Stromal cell of bone marrow (primary cell): ENCODE results near the gene FOLR2.
"Not testable (repeated sequence)": the region's sequence is repeated elsewhere in the genome, so short reads cannot be mapped to it uniquely, and the experiment has no call there.

Source experiments
- DNase-seq: peaks from one replicate; pipeline ENCODE4 v3.0.0-alpha.2; 2012; ENCODE audit warnings: low read depth

FOLR2 gene

DNA sequence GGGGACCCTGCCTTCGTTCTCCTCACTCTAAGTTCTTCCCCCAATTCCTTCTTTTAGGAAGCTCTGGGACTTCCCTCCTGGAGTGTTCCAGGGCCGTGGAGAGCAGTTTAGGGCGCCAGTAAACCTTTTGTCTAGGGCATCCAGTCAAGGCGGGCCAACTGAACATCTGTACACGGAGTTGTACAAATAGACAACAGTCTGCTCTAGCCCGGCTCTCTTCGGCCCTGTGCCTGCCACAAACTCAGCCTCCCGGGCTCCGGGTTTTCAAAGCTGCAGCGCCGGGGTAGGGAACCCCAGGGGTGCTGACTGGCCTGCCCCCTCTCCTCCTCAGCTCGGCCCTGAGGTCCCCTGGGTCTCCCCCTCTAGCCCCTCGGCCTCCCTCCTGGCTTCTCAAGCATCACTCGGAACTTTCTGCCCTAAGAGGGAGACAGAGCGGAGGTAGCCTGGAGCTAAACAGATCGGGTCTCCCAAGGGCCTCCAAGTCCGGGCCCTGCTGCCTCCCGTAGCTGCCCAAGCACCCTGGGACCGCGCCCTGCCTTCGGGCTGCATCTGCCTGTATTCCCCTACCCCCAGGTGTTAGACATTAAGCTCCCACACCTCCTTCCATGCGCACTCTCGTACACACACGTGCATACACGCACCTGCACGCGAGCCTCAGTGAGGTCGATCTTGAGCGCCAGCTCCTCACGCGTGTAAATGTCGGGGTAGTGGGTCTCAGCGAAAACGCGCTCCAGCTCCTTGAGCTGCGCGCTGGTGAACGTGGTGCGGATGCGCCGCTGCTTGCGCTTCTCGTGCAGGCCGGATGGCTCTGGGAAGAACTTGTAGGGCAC lies 24.1 kb downstream of the FOLR2 start:
- no peak for DNase-seq

DNA sequence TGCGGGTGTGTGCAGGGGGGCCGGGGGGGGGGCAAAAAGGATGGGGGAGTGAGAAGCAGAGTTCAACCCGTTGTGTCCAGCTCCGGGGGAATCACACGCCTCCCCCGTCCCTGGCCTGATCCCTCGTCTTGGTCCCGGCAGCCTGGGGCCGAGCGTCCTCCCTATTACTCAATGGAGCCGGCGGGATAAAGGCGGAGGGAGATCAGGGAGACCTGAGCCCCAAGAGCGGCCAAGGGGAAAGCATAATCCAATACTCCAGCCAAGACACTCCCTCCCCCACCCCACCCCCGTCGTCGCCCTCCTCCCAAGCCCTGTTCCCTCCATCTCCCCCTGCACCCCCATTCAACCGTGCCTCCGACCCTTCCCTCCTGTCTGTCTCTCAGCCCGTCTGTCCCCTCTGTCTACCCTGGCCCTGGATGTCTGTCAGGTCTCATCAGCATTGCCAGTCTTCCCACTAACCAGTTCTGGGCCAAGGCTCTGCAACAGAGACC lies 24.7 kb downstream of the FOLR2 start:
- DNase-seq: no peak

DNA sequence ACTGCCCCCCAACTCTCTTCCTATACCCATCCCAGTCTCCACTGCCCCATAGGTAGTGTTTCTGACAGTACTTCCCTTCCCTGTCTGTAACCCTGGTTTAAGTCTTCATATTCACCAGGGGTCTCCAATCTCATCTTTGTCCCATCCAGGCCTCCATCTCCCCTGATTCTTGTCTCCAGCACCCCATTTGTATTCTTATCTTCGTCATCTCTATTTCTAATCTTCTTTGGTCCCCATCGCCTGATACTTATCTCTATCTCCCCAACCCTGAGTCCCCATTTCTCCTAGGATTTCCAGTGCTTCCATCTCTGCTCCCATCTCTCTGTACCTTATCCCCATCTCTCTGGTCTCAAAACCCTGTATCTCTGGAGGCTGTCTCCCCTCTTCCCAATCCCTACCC lies 25.5 kb downstream of the FOLR2 start:
- DNase-seq: no peak

DNA sequence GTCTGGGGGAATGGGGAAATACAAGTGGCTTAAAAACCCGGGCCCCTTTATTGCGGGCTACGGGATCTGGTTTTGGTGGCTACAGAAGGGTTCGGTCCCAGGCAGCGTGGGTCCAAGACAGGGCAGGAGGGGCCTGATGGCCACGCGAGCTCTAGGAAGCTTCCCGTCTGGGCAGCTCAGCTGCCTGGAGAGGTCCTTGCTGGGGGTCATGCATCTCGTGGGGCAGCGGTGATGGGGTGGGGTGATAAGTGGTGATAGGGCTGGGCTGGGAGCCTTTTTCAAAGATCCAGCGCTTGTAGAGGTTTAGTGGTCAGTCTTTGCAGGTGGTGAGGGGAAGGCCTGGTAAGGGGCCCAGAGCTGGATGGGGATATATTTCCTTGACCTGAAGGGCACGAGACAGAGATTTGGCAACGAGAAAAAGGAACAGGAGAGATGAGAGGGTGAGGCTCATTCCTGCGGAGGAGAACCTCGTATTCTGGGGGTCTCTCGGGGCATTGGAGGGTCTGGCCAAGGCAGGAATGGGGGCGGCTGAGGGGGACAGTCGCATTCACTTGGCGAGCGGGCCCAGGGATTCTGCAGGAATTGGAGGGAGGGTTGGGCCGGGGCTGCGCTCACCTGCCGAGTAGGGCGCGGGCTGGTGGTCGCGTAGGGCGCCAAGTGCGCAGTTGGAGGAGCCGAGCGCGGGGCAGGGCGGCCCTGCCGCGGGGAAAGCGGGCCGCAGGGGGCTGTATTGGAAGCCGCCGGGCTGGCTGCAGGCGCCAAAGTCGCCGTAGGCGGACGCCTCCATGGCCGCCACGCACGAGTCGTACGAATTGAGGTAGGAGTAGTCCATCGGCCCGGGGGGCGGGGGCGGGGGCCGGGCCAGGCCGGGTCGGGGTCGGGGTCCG lies 26.8 kb downstream of the FOLR2 start:
- no peak for DNase-seq

GRCh38 chr11:72244060-72244360 lies 27.4 kb downstream of the FOLR2 start, which contains the start of gene PHOX2A:
Gene PHOX2A (minus strand): TSS chr11:72244176. CDS start chr11:72244004, 172 bp downstream.
- DNase-seq: no peak

- DNase-seq: no peak
These were observed 28.0 kb downstream of the FOLR2 start for GRCh38 chr11:72244361-72245262.

DNA sequence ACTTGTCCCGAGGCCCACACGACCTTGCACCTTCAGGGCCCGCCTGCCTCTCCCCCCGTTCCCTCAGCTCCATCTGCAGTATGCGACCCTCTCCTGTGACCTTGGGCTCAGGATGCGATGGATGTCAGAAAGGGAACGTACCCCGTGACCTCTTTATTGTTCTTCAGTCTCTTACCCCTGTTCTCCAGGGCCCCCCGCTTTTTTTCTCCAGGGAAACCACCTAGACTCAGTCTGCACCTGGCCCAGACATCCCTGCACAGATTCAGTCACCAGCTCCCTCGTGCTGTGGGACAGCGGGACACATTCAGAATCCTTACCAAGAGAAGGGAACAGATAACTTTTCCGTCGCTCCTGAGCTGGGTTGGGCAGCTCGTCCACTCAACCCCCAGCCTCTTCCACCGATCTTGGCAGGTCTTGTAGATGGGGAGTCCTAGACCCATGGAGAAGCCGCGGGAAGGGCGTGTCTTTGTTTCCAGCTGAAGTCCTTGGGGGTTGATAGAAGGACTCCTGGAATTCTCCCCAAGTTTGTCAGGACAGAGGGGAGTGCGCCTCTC lies 28.7 kb downstream of the FOLR2 start:
- DNase-seq: no peak

DNA sequence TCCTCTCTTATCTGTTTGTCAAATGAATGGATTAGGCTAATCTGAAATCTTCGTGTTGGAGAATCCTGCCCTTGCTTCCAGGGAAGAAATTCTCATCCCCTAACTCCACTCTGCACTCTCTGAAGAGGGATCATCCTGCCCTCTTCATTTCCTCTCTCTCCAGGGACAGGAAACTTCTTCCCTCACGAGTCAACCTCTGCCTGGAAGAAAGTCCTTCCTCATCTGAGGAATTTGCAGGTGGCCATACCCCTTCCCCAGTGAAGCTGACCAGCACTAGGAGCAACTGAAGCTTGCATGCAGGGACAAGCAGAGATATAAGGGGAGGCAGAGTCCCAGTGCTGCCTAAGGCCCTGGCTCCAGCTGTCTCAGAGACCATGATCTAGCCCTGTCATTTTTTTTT lies 31.0 kb downstream of the FOLR2 start:
- no peak for DNase-seq

DNA sequence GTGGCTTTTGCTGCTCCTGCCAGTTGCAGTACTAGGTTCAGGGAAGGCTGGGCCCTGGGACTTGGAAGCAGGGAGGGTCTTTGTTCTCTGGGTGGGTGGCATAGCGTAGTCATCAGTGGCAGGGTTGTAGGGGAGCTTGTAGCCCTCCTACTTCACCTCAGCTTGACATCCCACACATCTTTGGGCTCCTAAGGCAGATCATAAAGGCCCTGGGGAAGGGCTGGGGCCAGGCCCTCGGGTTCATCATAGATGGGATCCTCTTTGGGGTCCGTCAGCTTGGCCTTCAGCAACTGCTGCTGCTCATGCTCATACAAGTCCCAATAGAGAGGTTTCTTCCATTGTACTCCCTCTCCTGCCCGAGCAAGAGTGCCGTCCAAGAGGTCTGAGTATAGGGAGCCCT lies 33.4 kb downstream of the FOLR2 start:
- no peak for DNase-seq

DNA sequence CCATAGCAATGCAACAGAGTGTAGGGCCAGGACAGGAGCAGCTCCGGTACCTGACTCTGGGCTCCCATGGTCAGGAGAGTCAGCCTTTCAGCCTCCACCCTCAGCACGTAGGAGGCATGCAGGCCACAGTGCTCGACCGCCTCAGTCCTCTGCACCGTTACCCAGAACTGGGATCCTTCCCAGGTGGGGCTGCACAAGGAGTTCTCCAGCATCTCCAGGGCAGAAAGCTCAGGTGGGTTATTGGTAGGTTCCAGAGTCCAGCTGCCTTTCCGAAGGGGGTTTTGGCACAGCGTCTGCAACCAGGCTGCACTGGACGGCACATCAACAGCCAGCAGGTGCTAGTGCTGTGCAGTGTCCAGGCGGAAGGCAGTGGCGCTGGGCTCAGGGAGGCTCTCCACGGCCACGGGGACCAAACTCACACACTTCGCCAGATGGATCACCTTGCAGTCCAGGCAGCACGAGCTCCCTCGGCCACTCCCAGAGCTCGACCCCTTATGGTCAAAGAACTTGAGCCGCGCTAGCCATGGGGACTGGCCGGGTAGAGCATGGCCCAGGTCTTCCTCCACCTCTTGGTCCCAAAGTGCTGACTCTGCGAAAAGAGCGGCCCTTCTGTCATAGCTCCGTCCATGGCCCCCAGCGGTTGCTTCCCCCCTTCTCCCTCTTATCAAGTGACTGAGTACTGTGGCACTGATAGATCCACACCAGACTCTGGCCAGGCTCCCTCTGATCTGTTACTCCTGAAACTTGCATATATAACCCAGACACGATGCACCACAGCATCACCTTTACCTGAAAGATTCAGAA lies 34.3 kb downstream of the FOLR2 start:
- DNase-seq: no peak

- DNase-seq: no peak
These were observed 35.0 kb downstream of the FOLR2 start for GRCh38 chr11:72251614-72252013.

DNA sequence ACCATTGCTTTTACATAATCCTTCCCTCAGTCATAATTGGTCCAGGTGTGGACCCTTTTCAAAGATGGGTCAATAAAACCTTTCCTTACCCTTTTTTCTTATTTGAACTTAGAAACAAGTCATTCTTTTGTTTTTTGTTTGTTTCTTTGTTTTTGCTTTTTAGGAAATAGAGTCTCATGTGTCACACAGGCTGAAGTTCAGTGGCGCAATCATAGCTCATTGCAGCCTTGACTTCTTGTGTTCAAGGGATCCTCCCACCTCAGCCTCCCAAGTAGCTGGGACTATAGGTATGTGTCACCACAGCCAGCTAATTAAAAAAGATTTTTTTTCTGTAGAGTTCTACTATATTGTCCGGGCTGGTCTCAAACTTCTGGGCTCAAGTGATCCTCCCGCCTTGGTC lies 36.8 kb downstream of the FOLR2 start:
- DNase-seq: no peak

DNA sequence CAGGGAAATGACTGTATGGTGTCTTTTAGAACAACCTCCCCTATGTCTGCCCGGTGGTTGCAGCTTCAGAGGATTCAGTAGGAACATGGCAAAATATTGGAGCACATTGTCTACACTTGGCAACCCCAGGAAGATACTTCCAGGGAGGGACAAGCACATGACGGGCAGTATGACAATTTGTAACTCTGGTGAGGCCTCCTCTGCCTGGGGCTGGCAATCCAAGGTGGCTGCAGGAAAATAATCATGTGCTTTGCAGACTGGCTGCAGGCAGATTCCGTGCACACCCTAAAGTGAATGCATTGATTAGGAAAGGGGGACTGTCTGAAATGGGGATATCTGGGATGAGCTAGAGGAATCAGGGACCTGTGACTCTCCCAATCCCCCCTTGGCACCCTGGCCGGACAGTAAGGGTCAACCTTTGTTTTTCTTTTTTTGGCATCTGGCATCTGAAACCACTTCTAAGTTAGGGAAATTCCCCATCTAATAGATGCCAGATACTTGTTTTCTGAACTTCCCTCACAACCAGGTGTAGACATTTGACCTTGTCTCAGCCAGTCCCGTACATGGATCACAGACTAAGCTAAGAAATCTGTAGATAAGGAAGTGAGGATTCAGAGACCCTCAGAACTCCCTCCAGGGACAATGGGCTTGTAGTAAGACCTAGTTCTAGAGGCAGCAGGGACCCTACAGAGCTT lies 37.9 kb downstream of the FOLR2 start:
- DNase-seq: no peak

GRCh38 chr11:72257570-72257969 lies 41.0 kb downstream of the FOLR2 start:
- DNase-seq: no peak

DNA sequence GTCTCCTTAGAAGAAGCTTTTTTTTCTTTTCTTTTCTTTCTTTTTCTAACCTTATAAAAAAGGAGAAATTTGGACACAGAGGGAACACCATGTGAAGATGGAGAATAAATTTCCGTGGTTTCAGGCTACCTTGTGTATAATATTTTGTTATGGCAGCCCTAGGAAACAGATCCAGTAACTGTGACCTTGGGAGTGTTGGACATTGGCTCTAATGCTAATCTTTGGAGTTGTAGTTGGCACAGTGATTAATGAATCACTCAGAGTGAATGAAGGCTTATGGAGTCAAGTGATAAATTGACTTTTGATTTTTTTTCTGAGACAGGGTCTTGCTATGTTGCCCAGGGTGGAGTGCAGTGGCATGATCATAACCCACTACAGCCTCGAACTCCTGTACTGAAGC lies 42.9 kb downstream of the FOLR2 start:
- no peak for DNase-seq

DNA sequence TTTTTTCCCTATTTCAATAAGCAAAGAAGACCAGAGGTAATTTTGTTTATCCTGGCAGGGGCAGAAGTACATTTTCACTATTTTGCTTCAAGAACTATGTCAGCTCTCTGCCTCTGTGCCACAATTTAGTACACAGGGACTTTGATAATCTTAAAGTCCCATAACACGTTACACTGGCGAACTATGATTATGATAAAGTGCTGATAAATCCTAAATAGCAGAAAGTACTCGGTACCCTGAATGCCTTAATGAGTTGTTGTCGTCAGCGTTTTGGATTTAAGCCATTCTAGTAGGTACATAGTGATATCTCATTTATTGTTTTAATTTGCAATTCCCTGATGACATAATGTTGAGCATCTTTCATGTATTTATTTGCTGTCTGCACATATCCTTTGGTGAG lies 44.0 kb downstream of the FOLR2 start:
- DNase-seq: no peak

DNA sequence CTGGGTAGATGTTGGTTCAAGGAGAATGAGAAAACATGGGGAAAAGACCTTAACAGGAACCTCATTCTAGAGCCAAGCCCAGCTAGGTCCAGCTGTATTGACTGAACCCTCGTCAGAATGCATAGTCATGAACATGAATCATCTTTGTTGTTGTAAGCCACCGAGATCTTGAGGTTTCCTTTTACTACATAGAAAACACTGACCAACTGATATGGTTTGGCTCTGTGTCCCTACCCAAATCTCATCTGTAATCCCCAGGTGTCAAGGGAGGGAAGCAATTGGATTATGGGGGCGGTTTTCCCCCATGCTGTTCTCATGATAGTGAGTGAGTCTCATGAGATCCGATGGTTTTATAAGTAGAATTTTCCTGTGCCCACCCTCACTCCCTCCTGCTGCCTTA lies 46.8 kb downstream of the FOLR2 start:
- DNase-seq: peak; percentile 51

- DNase-seq: peak; percentile 18
These were observed 49.4 kb downstream of the FOLR2 start for GRCh38 chr11:72265951-72266350.

- DNase-seq: not testable (repeated sequence)
These were observed 50.4 kb downstream of the FOLR2 start for GRCh38 chr11:72266960-72267359.

- no peak for DNase-seq
These were observed 51.5 kb downstream of the FOLR2 start for GRCh38 chr11:72267956-72268617.
